Mesothelial cell of epicardium (in vitro differentiated cells): ENCODE measurements around the gene LEPR. TPM values are rescaled to one million over a fixed set of nuclear protein-coding genes. Genes with fewer than 3 reads are reported as not detected.
"Not testable (repeated sequence)": the region's sequence is repeated elsewhere in the genome, so short reads cannot be mapped to it uniquely, and the experiment has no call there.

Experiments used
- DNase-seq, 2 experiments: peaks; one replicate each; pipeline ENCODE4 v3.0.0; 2021; ENCODE audit warnings: low spot score in 2 of 2; ENCODE audit not compliant: unreplicated experiment in 2 of 2
- H3K27ac Mint-ChIP-seq: 2 replicates; pipeline ENCODE4 v1.8.0; 2021; ENCODE audit warnings: mixed read lengths
- H3K27me3 Mint-ChIP-seq: 2 replicates; pipeline ENCODE4 v1.8.0; 2021; ENCODE audit warnings: low read depth, mixed read lengths
- H3K36me3 Mint-ChIP-seq: 2 replicates; pipeline ENCODE4 v1.8.0; 2021; ENCODE audit warnings: mixed read lengths
- H3K4me1 Mint-ChIP-seq: 2 replicates; pipeline ENCODE4 v1.8.0; 2021; ENCODE audit warnings: mixed read lengths
- H3K4me3 Mint-ChIP-seq: 2 replicates; pipeline ENCODE4 v1.8.0; 2021; ENCODE audit warnings: mild to moderate bottlenecking, moderate library complexity, mixed read lengths
- H3K9me3 Mint-ChIP-seq: 2 replicates; pipeline ENCODE4 v1.8.0; 2021; ENCODE audit warnings: mixed read lengths
- total RNA-seq: library from RNA; stranded (reverse); gene quantifications from 3 replicates; pipeline ENCODE4 v1.2.1, GENCODE V29; 2021
- TF ChIP-seq, protein P1 (sequence below): fragments of 200-600 bp; sonication (generic); IDR thresholded peaks from one replicate; pipeline ENCODE4 v1.5.0; 2021; ENCODE audit warnings: antibody characterized with exemption; ENCODE audit not compliant: unreplicated experiment

LEPR gene
- total RNA-seq, 1 donor from 2014 or later = 5.0 TPM

DNA sequence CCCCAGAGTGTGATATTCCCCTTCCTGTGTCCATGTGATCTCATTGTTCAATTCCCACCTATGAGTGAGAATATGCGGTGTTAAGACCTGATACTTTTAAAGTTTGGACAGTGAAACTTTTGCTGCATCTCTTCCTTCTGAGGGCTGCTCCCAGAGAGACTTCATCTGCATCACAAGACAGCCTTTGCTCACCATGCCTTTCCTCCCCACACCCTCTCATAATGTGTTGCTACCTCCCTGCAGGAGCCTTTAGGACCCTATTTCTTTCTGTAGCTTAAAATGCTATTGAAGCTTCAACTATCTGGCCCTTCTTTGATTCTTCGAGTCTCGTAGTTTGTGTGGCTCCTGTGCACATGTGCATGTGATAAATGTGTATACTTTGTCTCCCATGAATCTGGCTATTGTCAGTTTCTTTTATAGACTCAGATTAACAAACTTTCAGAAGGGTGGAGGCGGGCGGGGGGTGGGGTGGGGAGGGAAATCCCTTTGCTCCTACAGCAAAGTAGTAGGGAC lies 23.7 kb downstream of the LEPR start:
- no peak for DNase-seq
- Mint-ChIP-seq H3K4me1 (peaks cover 13% of the 10 kb centered on the region), H3K9me3 (peaks cover 6% of the 10 kb centered on the region), H3K27ac (no peak overlapping the region), H3K36me3 (peaks cover 3% of the 10 kb centered on the region), H3K4me3 (no peak overlapping the region), H3K27me3 (no peaks in the 10 kb centered on the region)
- TF ChIP-seq, protein P1, sequence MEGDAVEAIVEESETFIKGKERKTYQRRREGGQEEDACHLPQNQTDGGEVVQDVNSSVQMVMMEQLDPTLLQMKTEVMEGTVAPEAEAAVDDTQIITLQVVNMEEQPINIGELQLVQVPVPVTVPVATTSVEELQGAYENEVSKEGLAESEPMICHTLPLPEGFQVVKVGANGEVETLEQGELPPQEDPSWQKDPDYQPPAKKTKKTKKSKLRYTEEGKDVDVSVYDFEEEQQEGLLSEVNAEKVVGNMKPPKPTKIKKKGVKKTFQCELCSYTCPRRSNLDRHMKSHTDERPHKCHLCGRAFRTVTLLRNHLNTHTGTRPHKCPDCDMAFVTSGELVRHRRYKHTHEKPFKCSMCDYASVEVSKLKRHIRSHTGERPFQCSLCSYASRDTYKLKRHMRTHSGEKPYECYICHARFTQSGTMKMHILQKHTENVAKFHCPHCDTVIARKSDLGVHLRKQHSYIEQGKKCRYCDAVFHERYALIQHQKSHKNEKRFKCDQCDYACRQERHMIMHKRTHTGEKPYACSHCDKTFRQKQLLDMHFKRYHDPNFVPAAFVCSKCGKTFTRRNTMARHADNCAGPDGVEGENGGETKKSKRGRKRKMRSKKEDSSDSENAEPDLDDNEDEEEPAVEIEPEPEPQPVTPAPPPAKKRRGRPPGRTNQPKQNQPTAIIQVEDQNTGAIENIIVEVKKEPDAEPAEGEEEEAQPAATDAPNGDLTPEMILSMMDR = no peak

DNA sequence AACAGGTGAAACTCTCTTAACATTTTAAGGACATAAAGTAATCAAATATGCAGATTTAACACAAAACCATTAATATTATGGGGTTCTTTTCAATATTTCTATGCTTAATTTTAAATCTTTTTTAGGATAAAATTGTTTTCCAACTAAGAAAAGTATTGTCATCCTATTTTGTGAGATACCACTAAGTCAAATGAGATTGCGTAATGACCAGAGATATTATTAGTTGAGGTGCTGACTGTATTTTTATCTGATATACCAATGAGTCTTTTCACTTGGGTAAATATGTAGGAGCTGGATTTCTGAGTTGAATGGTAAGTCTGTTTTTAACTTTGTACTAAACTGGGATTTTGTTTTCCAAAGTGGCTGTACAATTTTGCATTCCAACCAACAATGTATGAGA lies 25.4 kb downstream of the LEPR start:
- Mint-ChIP-seq H3K4me1 (peaks cover 6% of the 10 kb centered on the region), H3K27ac (no peak overlapping the region), H3K9me3 (peaks cover 6% of the 10 kb centered on the region), H3K27me3 (no peaks in the 10 kb centered on the region), H3K4me3 (no peak overlapping the region), H3K36me3 (peaks cover 3% of the 10 kb centered on the region)
- TF ChIP-seq, protein P1 = no peak
- no peak for DNase-seq

DNA sequence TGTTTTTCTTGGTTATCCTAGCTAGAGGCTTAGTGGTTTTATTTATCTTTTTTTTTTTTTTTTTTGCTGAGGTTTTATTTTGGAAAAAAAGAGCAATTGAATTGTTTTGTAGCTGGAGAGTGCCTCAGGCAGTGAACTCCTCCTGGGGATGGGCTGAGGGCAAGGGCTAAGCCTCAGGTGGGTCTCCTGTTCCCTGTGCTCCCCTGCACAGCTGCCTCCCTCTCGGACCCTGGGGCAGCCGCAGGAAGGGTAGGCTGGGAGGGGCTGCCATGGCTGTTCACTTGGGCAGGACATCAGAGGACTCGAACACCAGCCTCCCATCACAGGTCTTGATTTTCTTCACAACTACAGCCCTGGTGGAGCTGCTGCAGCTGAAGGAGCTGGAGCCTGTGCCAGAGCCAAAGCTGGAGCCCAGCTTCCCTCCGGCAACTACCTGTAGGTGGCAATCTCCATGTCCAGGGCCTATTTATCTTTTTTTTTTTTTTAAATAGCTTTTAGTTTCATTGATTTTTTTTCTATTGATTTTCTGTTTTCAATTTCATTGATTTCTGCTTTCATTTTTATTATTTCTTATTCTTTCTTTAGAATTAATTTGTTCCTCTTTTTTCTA lies 28.9 kb downstream of the LEPR start:
- TF ChIP-seq, protein P1 = no peak
- Mint-ChIP-seq H3K36me3 (no peaks in the 10 kb centered on the region), H3K27ac (no peak overlapping the region), H3K4me3 (no peak overlapping the region), H3K4me1 (no peaks in the 10 kb centered on the region), H3K27me3 (no peaks in the 10 kb centered on the region), H3K9me3 (peaks cover 4% of the 10 kb centered on the region)
- DNase-seq = no peak

DNA sequence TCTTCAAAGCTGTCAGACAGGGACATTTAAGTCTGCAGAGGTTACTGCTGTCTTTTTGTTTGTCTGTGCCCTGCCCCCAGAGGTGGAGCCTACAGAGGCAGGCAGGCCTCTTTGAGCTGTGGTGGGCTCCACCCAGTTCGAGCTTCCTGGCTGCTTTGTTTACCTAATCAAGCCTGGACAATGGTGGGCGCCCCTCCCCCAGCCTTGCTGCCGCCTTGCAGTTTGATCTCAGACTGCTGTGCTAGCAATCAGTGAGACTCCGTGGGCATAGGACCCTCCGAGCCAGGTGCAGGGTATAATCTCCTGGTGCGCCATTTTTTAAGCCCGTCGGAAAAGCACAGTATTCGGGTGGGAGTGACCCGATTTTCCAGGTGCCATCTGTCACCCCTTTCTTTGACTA lies 35.2 kb downstream of the LEPR start:
- not testable (repeated sequence) for DNase-seq, H3K36me3 Mint-ChIP-seq, H3K4me3 Mint-ChIP-seq, H3K4me1 Mint-ChIP-seq, H3K27ac Mint-ChIP-seq, H3K27me3 Mint-ChIP-seq
- H3K9me3 Mint-ChIP-seq = peaks cover 20% of the 10 kb centered on the region

DNA sequence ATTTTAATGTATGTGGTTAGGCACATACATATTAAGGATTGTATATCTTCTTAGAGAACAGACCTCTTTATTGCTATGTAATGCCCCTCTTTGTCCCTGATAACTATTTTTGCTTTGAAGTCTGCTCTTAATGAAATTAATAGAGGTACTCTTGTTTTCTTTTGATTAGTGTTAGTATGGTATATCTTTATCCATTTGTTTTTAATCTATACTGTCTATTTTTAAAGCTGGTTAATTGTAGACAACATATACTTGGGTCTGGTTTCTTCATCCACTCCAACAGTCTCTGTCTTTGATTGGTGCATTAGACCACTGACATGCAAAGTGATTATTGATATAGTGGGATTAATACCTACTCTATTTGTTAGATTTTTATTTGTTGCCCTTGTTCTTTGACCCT lies 36.0 kb downstream of the LEPR start:
- H3K36me3 Mint-ChIP-seq = peaks cover 5% of the 10 kb centered on the region
- H3K27me3 Mint-ChIP-seq = no peaks in the 10 kb centered on the region
- TF ChIP-seq, protein P1 = no peak
- H3K9me3 Mint-ChIP-seq = peaks cover 20% of the 10 kb centered on the region
- no peak for DNase-seq
- no peak overlapping the region for H3K4me3 Mint-ChIP-seq
- H3K27ac Mint-ChIP-seq = no peak overlapping the region
- H3K4me1 Mint-ChIP-seq = no peaks in the 10 kb centered on the region

DNA sequence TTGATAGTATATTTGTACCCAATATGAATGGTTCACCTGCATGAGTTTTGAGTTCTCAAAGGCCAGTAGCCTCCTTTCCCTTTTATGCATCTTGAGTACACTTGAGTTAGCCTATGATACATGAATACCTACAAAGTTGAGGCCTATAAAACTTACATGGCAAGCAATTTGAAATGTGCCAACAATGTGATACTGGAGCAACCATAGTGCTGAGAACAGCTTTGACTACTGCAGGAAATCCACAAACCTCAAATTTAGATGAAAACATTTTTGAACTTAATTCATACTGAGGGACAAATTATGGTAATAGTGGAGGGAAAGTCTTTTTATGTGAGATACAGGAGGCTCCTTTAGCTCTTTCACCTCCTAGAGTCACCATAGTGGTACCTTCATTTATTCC lies 37.4 kb downstream of the LEPR start:
- H3K27ac Mint-ChIP-seq = no peak overlapping the region
- no peaks in the 10 kb centered on the region for H3K4me1 Mint-ChIP-seq
- no peak for DNase-seq
- H3K4me3 Mint-ChIP-seq = no peak overlapping the region
- TF ChIP-seq, protein P1 = no peak
- peaks cover 22% of the 10 kb centered on the region for H3K9me3 Mint-ChIP-seq
- H3K27me3 Mint-ChIP-seq = no peaks in the 10 kb centered on the region
- peaks cover 5% of the 10 kb centered on the region for H3K36me3 Mint-ChIP-seq
